SK-N-SH (cell line): ENCODE data around the gene MON2. TPM values are rescaled to one million over a fixed set of nuclear protein-coding genes. Genes with fewer than 3 reads are reported as not detected.

ENCODE experiments used
- CTCF ChIA-PET: fragments of 300-600, 350-600 bp; formaldehyde crosslinking; extraction: SDS; loops from one replicate; lab custom pipeline; 2021; lab: Yijun Ruan, JAX
- POLR2A ChIA-PET: fragments of 350-600 bp; sonication (Branson Sonifier 250); formaldehyde crosslinking; extraction: SDS; loops from one replicate; lab custom pipeline; 2020; ENCODE audit warnings: antibody characterized with exemption, inconsistent platforms; lab: Yijun Ruan, JAX
- DNase-seq: peaks from one replicate; pipeline ENCODE4 v3.0.0; 2012
- H2AFZ ChIP-seq: fragments of 200-600 bp; sonication (generic); 2 replicates; pipeline ENCODE4 v1.8.1; 2016; ENCODE audit warnings: antibody characterized with exemption, mild to moderate bottlenecking, low read depth
- H3F3A ChIP-seq: fragments of 200-600 bp; sonication (generic); replicated peaks from 2 replicates; pipeline ENCODE3; 2016; ENCODE audit warnings: antibody characterized with exemption, mild to moderate bottlenecking; ENCODE audit not compliant: insufficient read depth
- H3K27ac ChIP-seq, 2 experiments: fragments of 200-500 bp in 1 of 2; fragments of 200-600 bp in 1 of 2; sonication (Bioruptor generic) in 1 of 2; sonication (generic), shearing (Covaris generic) in 1 of 2; 2 replicates each; pipeline versions ENCODE4 v1.5.1 to v1.6.1; 2014 to 2016; ENCODE audit warnings: low read depth in 2 of 2, inconsistent platforms in 1 of 2, low read length in 1 of 2, mild to moderate bottlenecking in 1 of 2, mixed read lengths in 1 of 2
- H3K27me3 ChIP-seq: fragments of 200-600 bp; sonication (generic), shearing (Covaris generic); 2 replicates; pipeline ENCODE4 v1.6.1; 2016; ENCODE audit warnings: mixed run types; ENCODE audit not compliant: insufficient read depth
- H3K36me3 ChIP-seq, 2 experiments: fragments of 200-500 bp in 1 of 2; fragments of 200-600 bp in 1 of 2; sonication (Bioruptor generic) in 1 of 2; sonication (generic) in 1 of 2; replicated peaks in 1 of 2; 2 replicates each; pipeline versions ENCODE3 to v1.5.1; 2014 to 2016; ENCODE audit warnings: low read length in 1 of 2, mild to moderate bottlenecking in 1 of 2; ENCODE audit not compliant: insufficient read depth in 2 of 2, control insufficient read depth in 1 of 2
- H3K4me1 ChIP-seq, 2 experiments: fragments of 200-500 bp in 1 of 2; fragments of 200-600 bp in 1 of 2; sonication (Bioruptor generic) in 1 of 2; sonication (generic), shearing (Covaris generic) in 1 of 2; 2 replicates each; pipeline versions ENCODE4 v1.5.1 to v1.6.1; 2014 to 2016; ENCODE audit warnings: low read depth in 1 of 2, low read length in 1 of 2, mixed run types in 1 of 2; ENCODE audit not compliant: insufficient read depth in 2 of 2, control insufficient read depth in 1 of 2
- H3K4me2 ChIP-seq: fragments of 200-600 bp; sonication (generic), shearing (Covaris generic); 2 replicates; pipeline ENCODE4 v1.6.1; 2017; ENCODE audit warnings: mixed run types
- H3K4me3 ChIP-seq, 2 experiments: fragments of 200-500 bp in 1 of 2; fragments of 200-600 bp in 1 of 2; sonication (Bioruptor generic) in 1 of 2; sonication (generic), shearing (Covaris generic) in 1 of 2; 2 replicates each; pipeline versions ENCODE4 v1.5.1 to v1.8.1; 2014 to 2016; ENCODE audit warnings: low read depth in 2 of 2, inconsistent platforms in 1 of 2, low read length in 1 of 2, mild to moderate bottlenecking in 1 of 2, mixed read lengths in 1 of 2, moderate library complexity in 1 of 2
- H3K79me2 ChIP-seq: fragments of 200-600 bp; sonication (generic); 2 replicates; pipeline ENCODE4 v1.8.1; 2017; ENCODE audit warnings: mild to moderate bottlenecking; ENCODE audit not compliant: insufficient read depth
- H3K9ac ChIP-seq: fragments of 200-600 bp; sonication (generic); 2 replicates; pipeline ENCODE4 v1.6.1; 2017; ENCODE audit warnings: mixed run types
- H3K9me2 ChIP-seq: fragments of 200-600 bp; sonication (generic); 2 replicates; pipeline ENCODE4 v1.6.1; 2017; ENCODE audit warnings: mixed run types
- H3K9me3 ChIP-seq: fragments of 200-600 bp; sonication (generic); 2 replicates; pipeline ENCODE4 v1.6.1; 2017; ENCODE audit warnings: mixed run types, mild to moderate bottlenecking, moderate library complexity
- H4K20me1 ChIP-seq: fragments of 200-600 bp; sonication (generic); 2 replicates; pipeline ENCODE4 v1.6.1; 2017; ENCODE audit warnings: mild to moderate bottlenecking, mixed run types; ENCODE audit not compliant: insufficient read depth
- CHD2 ChIP-seq: fragments of 150-350 bp; IDR thresholded peaks from 2 replicates; pipeline ENCODE4 v1.6.1; 2018; ENCODE audit warnings: low read length; ENCODE audit not compliant: partially characterized antibody
- CTCF ChIP-seq: fragments of 200-600 bp; sonication (generic); IDR thresholded peaks from 2 replicates; pipeline ENCODE4 v1.6.1; 2017; ENCODE audit warnings: antibody characterized with exemption, mild to moderate bottlenecking, moderate library complexity
- ELF1 ChIP-seq: IDR thresholded peaks from 2 replicates; pipeline ENCODE4 v1.4.0; 2012
- EZH2phosphoT487 ChIP-seq: fragments of 200-600 bp; sonication (generic); IDR thresholded peaks from 2 replicates; pipeline ENCODE4 v1.6.1; 2017; ENCODE audit warnings: low read depth, mixed run types, mild to moderate bottlenecking, antibody characterized with exemption, moderate library complexity, borderline replicate concordance
- FOSL2 ChIP-seq: IDR thresholded peaks from 2 replicates; pipeline ENCODE4 v1.4.0; 2012; ENCODE audit warnings: low read depth, mild to moderate bottlenecking, moderate library complexity, borderline replicate concordance
- FOXJ3 ChIP-seq: sonication (generic); formaldehyde crosslinking; IDR thresholded peaks from 2 replicates; pipeline ENCODE4 v1.5.1; 2020; ENCODE audit warnings: mild to moderate bottlenecking, missing genetic modification reagents
- FOXM1 ChIP-seq: IDR thresholded peaks from 2 replicates; pipeline ENCODE4 v1.4.0; 2012; ENCODE audit warnings: low read depth, mild to moderate bottlenecking
- GABPA ChIP-seq: IDR thresholded peaks from 2 replicates; pipeline ENCODE4 v1.4.0; 2012; ENCODE audit warnings: low read depth, mild to moderate bottlenecking
- GATA2 ChIP-seq: sonication (generic); formaldehyde crosslinking; IDR thresholded peaks from 2 replicates; pipeline ENCODE4 v1.5.0; 2020; ENCODE audit warnings: mild to moderate bottlenecking, missing genetic modification reagents
- MEF2A ChIP-seq: IDR thresholded peaks from 2 replicates; pipeline ENCODE4 v1.4.0; 2012; ENCODE audit warnings: low read depth, borderline replicate concordance
- NRF1 ChIP-seq: IDR thresholded peaks from 2 replicates; pipeline ENCODE4 v1.6.1; 2012; ENCODE audit warnings: low read depth, mild to moderate bottlenecking, low read length
- PBX3 ChIP-seq: IDR thresholded peaks from 2 replicates; pipeline ENCODE4; 2012
- POLR2AphosphoS5 ChIP-seq: IDR thresholded peaks from 2 replicates; pipeline ENCODE4 v1.6.1; 2012; ENCODE audit warnings: low read depth, low read length
- RAD21 ChIP-seq: IDR thresholded peaks from 2 replicates; pipeline ENCODE4 v1.6.1; 2012; ENCODE audit warnings: mild to moderate bottlenecking, low read length
- REST ChIP-seq: IDR thresholded peaks from 2 replicates; pipeline ENCODE4 v1.6.1; 2012; ENCODE audit warnings: mild to moderate bottlenecking, low read depth, low read length, moderate library complexity
- SIN3A ChIP-seq: IDR thresholded peaks from 2 replicates; pipeline ENCODE4 v1.6.1; 2012; ENCODE audit warnings: low read depth, mild to moderate bottlenecking, low read length, moderate library complexity, borderline replicate concordance
- TEAD4 ChIP-seq: IDR thresholded peaks from 2 replicates; pipeline ENCODE4 v1.4.0; 2012; ENCODE audit warnings: mild to moderate bottlenecking, borderline replicate concordance; ENCODE audit not compliant: insufficient read depth
- YY1 ChIP-seq: IDR thresholded peaks from 2 replicates; pipeline ENCODE4 v1.4.0; 2012; ENCODE audit warnings: low read depth, mild to moderate bottlenecking
- ZBTB33 ChIP-seq: IDR thresholded peaks from 2 replicates; pipeline ENCODE4 v1.4.0; 2012; ENCODE audit warnings: low read depth, borderline replicate concordance
- WGBS: methylation state at CpG from one replicate; pipeline ENCODE4 v1.1.6; 2017; ENCODE audit warnings: low lambda C conversion rate; 5-methylcytosine and 5-hydroxymethylcytosine counted together
- polyA plus RNA-seq, 3 experiments: library from polyadenylated mRNA; depleted of rRNA; stranded (reverse); fragments of >200 nt; gene quantifications; 2 replicates each; pipeline ENCODE4 v1.2.3, GENCODE V29; 2012

Gene MON2
- polyA plus RNA-seq, 1 of the 3 experiments (the other 2 are of a cell fraction), result 4.4 TPM

GRCh38 chr12:62519043-62519442 is 52.4 kb downstream of the MON2 start:
- Histone ChIP-seq H3K9ac (no peak overlapping the region), H2AFZ (no peak overlapping the region)
- CTCF ChIA-PET, result interaction anchor here (1.1 kb wide), 1 partner anchor 19 kb away, joined by 3 read pairs; no protein-coding TSS in a partner anchor
- TF ChIP-seq FOSL2 (no peak), CTCF (no peak), EZH2phosphoT487 (no peak), PBX3 (no peak), MEF2A (no peak), GATA2 (no peak)
- TF ChIP-seq, all 33 proteins: peak for 0
- Histone ChIP-seq H3K27me3 (no peaks in the 10 kb centered on the region), H3K27ac (no peak overlapping the region; a peak in 1 of 4 replicates), H3K4me2 (no peak overlapping the region), H3K9me2 (no peaks in the 10 kb centered on the region), H4K20me1 (no peaks in the 10 kb centered on the region), H3K36me3 (peaks cover 5 to 44% of the 10 kb centered on the region in 2 experiments), H3K9me3 (no peaks in the 10 kb centered on the region), H3K79me2 (no peaks in the 10 kb centered on the region), H3K4me1 (no peaks in the 10 kb centered on the region; a peak in 2 of 4 replicates), H3F3A (no peaks in the 10 kb centered on the region), H3K4me3 (no peak overlapping the region)
- 97% methylated on average over 5 of the region's 5 CpGs for WGBS
- POLR2A ChIA-PET, result no interaction called here
- no peak for DNase-seq

GRCh38 chr12:62520361-62520760 is 53.7 kb downstream of the MON2 start:
- CTCF ChIA-PET, result interaction anchor here (0.6 to 1.0 kb wide), 2 partner anchors 280 to 293 kb away, joined by 3 read pairs; no protein-coding TSS in a partner anchor
- Histone ChIP-seq H3K4me1 (no peaks in the 10 kb centered on the region; a peak in 2 of 4 replicates), H3K9me2 (no peaks in the 10 kb centered on the region), H3K27me3 (no peaks in the 10 kb centered on the region), H3K79me2 (no peaks in the 10 kb centered on the region), H3F3A (no peaks in the 10 kb centered on the region), H2AFZ (no peak overlapping the region), H3K9ac (no peak overlapping the region), H3K27ac (no peak overlapping the region), H3K4me3 (no peak overlapping the region), H3K36me3 (peaks cover 14 to 42% of the 10 kb centered on the region in 2 experiments), H3K4me2 (no peak overlapping the region), H4K20me1 (no peaks in the 10 kb centered on the region), H3K9me3 (no peaks in the 10 kb centered on the region)
- POLR2A ChIA-PET, result no interaction called here
- DNase-seq, result no peak
- TF ChIP-seq NRF1 (no peak), GATA2 (no peak), ZBTB33 (no peak), EZH2phosphoT487 (no peak), CHD2 (no peak), FOSL2 (no peak), FOXM1 (no peak), RAD21 (no peak), GABPA (no peak), POLR2AphosphoS5 (no peak), REST (no peak), FOXJ3 (CRISPR knock-in tag) (no peak), SIN3A (no peak), YY1 (no peak), ELF1 (no peak), TEAD4 (no peak)
- WGBS, result 84% methylated on average over 5 of the region's 5 CpGs
